Endothelial cell of umbilical vein (primary cell): ENCODE results near the gene PCED1B. TPM values are rescaled to one million over a fixed set of nuclear protein-coding genes. Genes with fewer than 3 reads are reported as not detected.
A peak's percentile ranks its signal among the peaks of the same experiment; 100 is the strongest.

Source experiments
- BruUV-seq: library from RNA; stranded (reverse); fragments of 400-500 nt; replicated peaks from 2 replicates; lab custom pipeline; 2021; lab: Mats Ljungman, UMichigan
- CTCF ChIA-PET: fragments of 300-600, 350-600 bp; sonication (Branson Sonifier 250); formaldehyde crosslinking; loops from one replicate; lab custom pipeline; 2021; ENCODE audit warnings: antibody characterized with exemption, inconsistent platforms; lab: Charles Lee
- POLR2A ChIA-PET: fragments of 300-600, 350-600 bp; sonication (Branson Sonifier 250); formaldehyde crosslinking; loops from one replicate; lab custom pipeline; 2021; ENCODE audit warnings: antibody characterized with exemption, inconsistent platforms; lab: Charles Lee
- DNase-seq: peaks from one replicate; pipeline ENCODE4 v3.0.0-alpha.2; 2011; ENCODE audit warnings: low read depth, low spot score
- FAIRE-seq: peaks from 2 replicates; lab custom pipeline; 2011; peaks lifted over from hg19 to GRCh38; lab: Jason Lieb, UNC
- H2AFZ ChIP-seq: 2 replicates; pipeline ENCODE4 v1.6.0; 2012; ENCODE audit warnings: low read depth, low read length, control low read depth, inconsistent platforms
- H3K27ac ChIP-seq: 2 replicates; pipeline ENCODE4 v1.5.1; 2011; ENCODE audit warnings: low read depth, mild to moderate bottlenecking, control low read depth, low read length, moderate library complexity; ENCODE audit not compliant: insufficient read depth
- H3K27me3 ChIP-seq, 2 experiments: 2 replicates each; pipeline versions ENCODE4 v1.6.0 to v1.6.1; 2011; ENCODE audit warnings: low read length in 2 of 2, mixed read lengths in 1 of 2; ENCODE audit not compliant: control insufficient read depth in 2 of 2, insufficient read depth in 2 of 2
- H3K36me3 ChIP-seq, 2 experiments: 2 replicates in 1 of 2; 3 replicates in 1 of 2; pipeline ENCODE4 v1.5.1; 2011; ENCODE audit warnings: low read length in 2 of 2, mild to moderate bottlenecking in 1 of 2, moderate library complexity in 1 of 2; ENCODE audit not compliant: control insufficient read depth in 2 of 2, insufficient read depth in 2 of 2; ENCODE audit errors: extremely low read depth in 1 of 2
- H3K4me1 ChIP-seq: 3 replicates; pipeline ENCODE4 v1.5.1; 2011; ENCODE audit warnings: mild to moderate bottlenecking, low read length; ENCODE audit not compliant: control insufficient read depth, insufficient read depth; ENCODE audit errors: extremely low read depth
- H3K4me2 ChIP-seq: 2 replicates; pipeline ENCODE4 v1.6.1; 2011; ENCODE audit warnings: low read length, control low read depth, mixed read lengths; ENCODE audit not compliant: insufficient read depth
- H3K4me3 ChIP-seq, 3 experiments: fragments of 200-600 bp in 1 of 3; sonication (generic), shearing (Covaris generic) in 1 of 3; replicated peaks in 1 of 3; 2 replicates each; pipeline ENCODE4 v1.5.1; 2011 to 2016; ENCODE audit warnings: control low read depth in 3 of 3, low read length in 3 of 3, mild to moderate bottlenecking in 2 of 3, inconsistent platforms in 1 of 3, low read depth in 1 of 3, moderate library complexity in 1 of 3; ENCODE audit not compliant: insufficient read depth in 1 of 3
- H3K79me2 ChIP-seq: 2 replicates; pipeline ENCODE4 v1.6.0; 2012; ENCODE audit warnings: low read length, inconsistent platforms; ENCODE audit not compliant: control insufficient read depth, insufficient read depth
- H3K9ac ChIP-seq: replicated peaks from 2 replicates; pipeline ENCODE3; 2011; ENCODE audit warnings: low read length, control low read depth; ENCODE audit not compliant: insufficient read depth; ENCODE audit errors: extremely low read depth
- H3K9me1 ChIP-seq: replicated peaks from 3 replicates; pipeline ENCODE4 v1.6.0; 2011; ENCODE audit warnings: mild to moderate bottlenecking, low read length; ENCODE audit not compliant: control insufficient read depth, insufficient read depth; ENCODE audit errors: extremely low read depth
- H3K9me3 ChIP-seq: replicated peaks from 2 replicates; pipeline ENCODE4 v1.5.1; 2012; ENCODE audit warnings: low read length, inconsistent platforms; ENCODE audit not compliant: control insufficient read depth, insufficient read depth
- H4K20me1 ChIP-seq: replicated peaks from 2 replicates; pipeline ENCODE3; 2011; ENCODE audit warnings: mild to moderate bottlenecking, low read length; ENCODE audit not compliant: control insufficient read depth, insufficient read depth; ENCODE audit errors: extremely low read depth
- EZH2 ChIP-seq: IDR thresholded peaks from 2 replicates; pipeline ENCODE4 v1.6.1; 2012; ENCODE audit warnings: borderline replicate concordance, low read depth, mild to moderate bottlenecking, moderate library complexity, low read length, inconsistent platforms; ENCODE audit not compliant: severe bottlenecking
- FOS ChIP-seq: IDR thresholded peaks from 2 replicates; pipeline ENCODE4 v1.6.1; 2011; ENCODE audit warnings: mild to moderate bottlenecking, low read length, moderate library complexity, borderline replicate concordance; ENCODE audit not compliant: insufficient read depth
- GATA2 ChIP-seq: IDR thresholded peaks from 2 replicates; pipeline ENCODE4 v1.7.0; 2011; ENCODE audit warnings: low read depth, mild to moderate bottlenecking, moderate library complexity, mixed read lengths, low read length; ENCODE audit not compliant: insufficient read length, insufficient read depth
- JUN ChIP-seq: IDR thresholded peaks from 2 replicates; pipeline ENCODE4 v1.6.1; 2011; ENCODE audit warnings: borderline replicate concordance, low read depth; ENCODE audit not compliant: insufficient read length, insufficient read depth
- MYC ChIP-seq: IDR thresholded peaks from one replicate; pipeline ENCODE4 v1.6.1; 2011; ENCODE audit warnings: mild to moderate bottlenecking, low read depth, low read length
- POLR2A ChIP-seq: IDR thresholded peaks from 2 replicates; pipeline ENCODE4 v1.6.1; 2012; ENCODE audit warnings: low read depth, mild to moderate bottlenecking, control low read depth, low read length
- POLR2AphosphoS5 ChIP-seq: IDR thresholded peaks from 2 replicates; pipeline ENCODE4 v1.6.1; 2012; ENCODE audit warnings: low read depth, mild to moderate bottlenecking, control low read depth, low read length, moderate library complexity; ENCODE audit not compliant: insufficient read depth
- dilution Hi-C: fragments of 300-500 bp; cut with MboI; formaldehyde crosslinking; loops from one replicate; pipeline ENCODE4 v1.15.0; 2019; ENCODE audit warnings: low sequenced_read_pairs; ENCODE audit not compliant: extremely low pct_ligation_motif_present
- intact Hi-C: fragments of 100-400 bp; cut with micrococcal nuclease; formaldehyde crosslinking; loops from one replicate; pipeline ENCODE4 v1.10.0; 2022
- polyA plus RNA-seq, 4 experiments: library from polyadenylated mRNA; depleted of rRNA in 3 of 4; stranded (reverse) in 3 of 4; unstranded in 1 of 4; fragments of >200 nt; gene quantifications; 2 replicates each; pipeline versions ENCODE4 v1.2.1 to v1.2.3, GENCODE V29; 2011 to 2012; ENCODE audit warnings: missing spikeins in 1 of 4
- total RNA-seq: library from RNA; stranded (reverse); gene quantifications from 2 replicates; pipeline ENCODE4 v1.2.3, GENCODE V29; 2021
- TF ChIP-seq, protein P1 (sequence below): IDR thresholded peaks from 2 replicates; pipeline ENCODE4 v1.6.1; 2011; ENCODE audit not compliant: insufficient read depth, insufficient read length
- TF ChIP-seq, protein P2 (sequence below), 2 donors: IDR thresholded peaks; 1 replicate in 1 of 2; 2 replicates in 1 of 2; pipeline ENCODE4 v1.5.1; 2011; ENCODE audit warnings: low read length in 2 of 2, mild to moderate bottlenecking in 2 of 2, moderate library complexity in 2 of 2, control low read depth in 1 of 2, inconsistent platforms in 1 of 2, low read depth in 1 of 2; ENCODE audit not compliant: insufficient read depth in 1 of 2; ENCODE audit errors: extremely low read depth in 1 of 2

The PCED1B gene
- total and polyA plus RNA-seq, 2 donors (not counting 3 experiments of a cell fraction or from before 2014, with no cell fraction given) = 1.7 to 2.6 TPM

GRCh38 chr12:47110011-47110541 lies 30.7 kb downstream of the PCED1B start:
- CTCF ChIA-PET = no interaction called here

GRCh38 chr12:47110718-47111391 lies 31.4 kb downstream of the PCED1B start:
- no peaks in the 10 kb centered on the region for H3K36me3 ChIP-seq
- H3K9me1 ChIP-seq = no peaks in the 10 kb centered on the region
- ChIA-PET POLR2A (no interaction called here), CTCF (interaction anchor here (0.7 kb wide), 1 partner anchor 14 kb away, joined by 3 read pairs; no protein-coding TSS in a partner anchor)
- no peak for TF ChIP-seq GATA2
- no peak for TF ChIP-seq POLR2A
- TF ChIP-seq MYC = no peak
- no peak for TF ChIP-seq POLR2AphosphoS5
- TF ChIP-seq, protein P1, sequence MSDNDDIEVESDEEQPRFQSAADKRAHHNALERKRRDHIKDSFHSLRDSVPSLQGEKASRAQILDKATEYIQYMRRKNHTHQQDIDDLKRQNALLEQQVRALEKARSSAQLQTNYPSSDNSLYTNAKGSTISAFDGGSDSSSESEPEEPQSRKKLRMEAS = no peak
- no peak for TF ChIP-seq JUN
- TF ChIP-seq EZH2 = no peak
- TF ChIP-seq FOS = no peak
- TF ChIP-seq, protein P2, sequence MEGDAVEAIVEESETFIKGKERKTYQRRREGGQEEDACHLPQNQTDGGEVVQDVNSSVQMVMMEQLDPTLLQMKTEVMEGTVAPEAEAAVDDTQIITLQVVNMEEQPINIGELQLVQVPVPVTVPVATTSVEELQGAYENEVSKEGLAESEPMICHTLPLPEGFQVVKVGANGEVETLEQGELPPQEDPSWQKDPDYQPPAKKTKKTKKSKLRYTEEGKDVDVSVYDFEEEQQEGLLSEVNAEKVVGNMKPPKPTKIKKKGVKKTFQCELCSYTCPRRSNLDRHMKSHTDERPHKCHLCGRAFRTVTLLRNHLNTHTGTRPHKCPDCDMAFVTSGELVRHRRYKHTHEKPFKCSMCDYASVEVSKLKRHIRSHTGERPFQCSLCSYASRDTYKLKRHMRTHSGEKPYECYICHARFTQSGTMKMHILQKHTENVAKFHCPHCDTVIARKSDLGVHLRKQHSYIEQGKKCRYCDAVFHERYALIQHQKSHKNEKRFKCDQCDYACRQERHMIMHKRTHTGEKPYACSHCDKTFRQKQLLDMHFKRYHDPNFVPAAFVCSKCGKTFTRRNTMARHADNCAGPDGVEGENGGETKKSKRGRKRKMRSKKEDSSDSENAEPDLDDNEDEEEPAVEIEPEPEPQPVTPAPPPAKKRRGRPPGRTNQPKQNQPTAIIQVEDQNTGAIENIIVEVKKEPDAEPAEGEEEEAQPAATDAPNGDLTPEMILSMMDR (IDR thresholded peaks at IDR 0.05; ENCODE audit: extremely low read depth in 1 of 2, insufficient read depth in 1 of 2, low read depth in 1 of 2, low read length in 2 of 2) = no peak
- H3K9me3 ChIP-seq = no peaks in the 10 kb centered on the region
- no peaks in the 10 kb centered on the region for H3K27me3 ChIP-seq
- no peaks in the 10 kb centered on the region for H3K4me1 ChIP-seq
- no peak overlapping the region for H3K4me2 ChIP-seq
- H4K20me1 ChIP-seq = no peaks in the 10 kb centered on the region
- DNase-seq = no peak
- intact Hi-C loops = no loop called here
- no peak overlapping the region for H3K27ac ChIP-seq
- BruUV-seq = no TSS peak
- FAIRE-seq = peak; percentile 4
- H3K9ac ChIP-seq = no peak overlapping the region
- no peaks in the 10 kb centered on the region for H3K79me2 ChIP-seq
- H3K4me3 ChIP-seq = no peak overlapping the region
- dilution Hi-C loops = no loop called here
- no peak overlapping the region for H2AFZ ChIP-seq

More at GRCh38 chr12:47110011-47110541, 30.7 kb downstream of the PCED1B start:
- intact Hi-C loops = no loop called here
- Histone ChIP-seq H3K9me1 (no peaks in the 10 kb centered on the region), H3K4me1 (no peaks in the 10 kb centered on the region), H3K36me3 (no peaks in the 10 kb centered on the region), H3K4me3 (no peak overlapping the region), H3K4me2 (no peak overlapping the region), H3K79me2 (no peaks in the 10 kb centered on the region), H3K27ac (no peak overlapping the region), H3K9ac (no peak overlapping the region), H2AFZ (no peak overlapping the region), H4K20me1 (no peaks in the 10 kb centered on the region), H3K9me3 (no peaks in the 10 kb centered on the region), H3K27me3 (no peaks in the 10 kb centered on the region)
- DNase-seq (no peak), FAIRE-seq (no peak)
- POLR2A ChIA-PET = no interaction called here
- dilution Hi-C loops = no loop called here
- TF ChIP-seq POLR2AphosphoS5 = no peak
- TF ChIP-seq GATA2 = no peak
- no peak for TF ChIP-seq POLR2A
- no peak for TF ChIP-seq EZH2
- no peak for TF ChIP-seq FOS
- TF ChIP-seq JUN = no peak
- BruUV-seq = no TSS peak
